ENCODE measurements around the gene SRPRB.

GRCh38 chr3:133849346-133849745, 43.7 kb downstream of the SRPRB start:
- no peak for TF ChIP-seq ZNF239 (CRISPR knock-in tag; IDR thresholded peaks at IDR 0.05)
- TF ChIP-seq SIN3A (IDR thresholded peaks at IDR 0.05; ENCODE audit: borderline replicate concordance in 2 of 2, control insufficient read depth in 1 of 2, low read depth in 2 of 2, low read length in 2 of 2) = no peak
- TF ChIP-seq, protein P1, sequence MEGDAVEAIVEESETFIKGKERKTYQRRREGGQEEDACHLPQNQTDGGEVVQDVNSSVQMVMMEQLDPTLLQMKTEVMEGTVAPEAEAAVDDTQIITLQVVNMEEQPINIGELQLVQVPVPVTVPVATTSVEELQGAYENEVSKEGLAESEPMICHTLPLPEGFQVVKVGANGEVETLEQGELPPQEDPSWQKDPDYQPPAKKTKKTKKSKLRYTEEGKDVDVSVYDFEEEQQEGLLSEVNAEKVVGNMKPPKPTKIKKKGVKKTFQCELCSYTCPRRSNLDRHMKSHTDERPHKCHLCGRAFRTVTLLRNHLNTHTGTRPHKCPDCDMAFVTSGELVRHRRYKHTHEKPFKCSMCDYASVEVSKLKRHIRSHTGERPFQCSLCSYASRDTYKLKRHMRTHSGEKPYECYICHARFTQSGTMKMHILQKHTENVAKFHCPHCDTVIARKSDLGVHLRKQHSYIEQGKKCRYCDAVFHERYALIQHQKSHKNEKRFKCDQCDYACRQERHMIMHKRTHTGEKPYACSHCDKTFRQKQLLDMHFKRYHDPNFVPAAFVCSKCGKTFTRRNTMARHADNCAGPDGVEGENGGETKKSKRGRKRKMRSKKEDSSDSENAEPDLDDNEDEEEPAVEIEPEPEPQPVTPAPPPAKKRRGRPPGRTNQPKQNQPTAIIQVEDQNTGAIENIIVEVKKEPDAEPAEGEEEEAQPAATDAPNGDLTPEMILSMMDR (IDR thresholded peaks at IDR 0.05 in 2 of 3, conservative IDR thresholded peaks at IDR 0.05 in 1 of 3; ENCODE audit: insufficient read depth in 2 of 3, low read depth in 1 of 3, low read length in 3 of 3) = no peak
- TF ChIP-seq CREM (IDR thresholded peaks at IDR 0.05; ENCODE audit: low read depth) = no peak
- TF ChIP-seq EP300 (IDR thresholded peaks at IDR 0.05; ENCODE audit: low read length) = no peak
- no peak for TF ChIP-seq TGIF2 (CRISPR knock-in tag; IDR thresholded peaks at IDR 0.05)
